ENCODE results near the gene BANP.
"Not testable (repeated sequence)": the region's sequence is repeated elsewhere in the genome, so short reads cannot be mapped to it uniquely, and the experiment has no call there.

Gene BANP

GRCh38 chr16:88111976-88112375, 160.7 kb downstream of the BANP start:
- not testable (repeated sequence) for DNase-seq

- no peak for DNase-seq
These were observed 162.4 kb downstream of the BANP start for GRCh38 chr16:88113545-88114045.

- DNase-seq: not testable (repeated sequence)
These were observed 163.5 kb downstream of the BANP start for GRCh38 chr16:88114541-88115228.

- no peak for DNase-seq
These were observed 164.9 kb downstream of the BANP start for GRCh38 chr16:88116121-88116520.

- no peak for DNase-seq
These were observed 166.2 kb downstream of the BANP start for GRCh38 chr16:88117476-88117868.

- DNase-seq: no peak
These were observed 167.1 kb downstream of the BANP start for GRCh38 chr16:88118376-88118775.

GRCh38 chr16:88118852-88119741, 167.9 kb downstream of the BANP start:
- peak; percentile 84 for DNase-seq

- DNase-seq: not testable (repeated sequence)
These were observed 168.9 kb downstream of the BANP start for GRCh38 chr16:88119881-88120751.

GRCh38 chr16:88120812-88121211, 169.6 kb downstream of the BANP start:
- DNase-seq: no peak

GRCh38 chr16:88121391-88121790, 170.2 kb downstream of the BANP start:
- not testable (repeated sequence) for DNase-seq

GRCh38 chr16:88121886-88122580, 170.8 kb downstream of the BANP start:
- DNase-seq: no peak

Data from HCEC 1CT (cell line).